Measurements from ENCODE around the gene TCERG1L. TPM values are rescaled to one million over a fixed set of nuclear protein-coding genes. Genes with fewer than 3 reads are reported as not detected.

Gene TCERG1L
- polyA plus RNA-seq, 3 donors, result not detected

GRCh38 chr10:131157899-131158298 is 153.6 kb downstream of the TCERG1L start:
- Histone ChIP-seq H3K9me3 (replicated peaks in 1 of 2; ENCODE audit: control insufficient read depth in 1 of 2, insufficient read depth in 1 of 2, low read length in 2 of 2) (peaks cover 0 to 7% of the 10 kb centered on the region in 2 donors), H3K9ac (ENCODE audit: insufficient read depth, low read length, poor library complexity, severe bottlenecking) (no peak overlapping the region), H3K27ac (ENCODE audit: low read depth in 1 of 2, low read length in 2 of 2) (no peak overlapping the region), H3K4me3 (replicated peaks in 1 of 3; ENCODE audit: low read depth in 2 of 3, low read length in 3 of 3) (no peak overlapping the region), H3K27me3 (ENCODE audit: control insufficient read depth in 2 of 2, insufficient read depth in 2 of 2, low read length in 2 of 2) (no peaks in the 10 kb centered on the region), H3K4me1 (ENCODE audit: control insufficient read depth in 1 of 2, insufficient read depth in 2 of 2, low read length in 2 of 2) (no peaks in the 10 kb centered on the region), H3K4me2 (replicated peaks; ENCODE audit: extremely low read depth, low read length, poor library complexity, severe bottlenecking) (no peak overlapping the region), H3K79me2 (ENCODE audit: insufficient read depth, low read length) (no peaks in the 10 kb centered on the region), H3K36me3 (replicated peaks in 1 of 2; ENCODE audit: control insufficient read depth in 1 of 2, insufficient read depth in 2 of 2, low read length in 2 of 2) (no peaks in the 10 kb centered on the region), H2AFZ (ENCODE audit: insufficient read depth, low read depth, low read length, poor library complexity, severe bottlenecking) (no peak overlapping the region), H4K20me1 (ENCODE audit: insufficient read depth, low read length) (no peaks in the 10 kb centered on the region)
- H3K27me3 Mint-ChIP-seq (ENCODE audit: low read depth in 3 of 3), result peaks cover 2 to 3% (median 3%) of the 10 kb centered on the region in 3 donors
- intact Hi-C loops (cut with micrococcal nuclease), result no loop called here
- 96% methylated on average over 5 of the region's 10 CpGs for WGBS (ENCODE audit: insufficient coverage)
- no peak overlapping the region for H3K4me3 Mint-ChIP-seq
- H3K27ac Mint-ChIP-seq, result no peak overlapping the region
- no peaks in the 10 kb centered on the region for H3K36me3 Mint-ChIP-seq
- TF ChIP-seq, protein P1, sequence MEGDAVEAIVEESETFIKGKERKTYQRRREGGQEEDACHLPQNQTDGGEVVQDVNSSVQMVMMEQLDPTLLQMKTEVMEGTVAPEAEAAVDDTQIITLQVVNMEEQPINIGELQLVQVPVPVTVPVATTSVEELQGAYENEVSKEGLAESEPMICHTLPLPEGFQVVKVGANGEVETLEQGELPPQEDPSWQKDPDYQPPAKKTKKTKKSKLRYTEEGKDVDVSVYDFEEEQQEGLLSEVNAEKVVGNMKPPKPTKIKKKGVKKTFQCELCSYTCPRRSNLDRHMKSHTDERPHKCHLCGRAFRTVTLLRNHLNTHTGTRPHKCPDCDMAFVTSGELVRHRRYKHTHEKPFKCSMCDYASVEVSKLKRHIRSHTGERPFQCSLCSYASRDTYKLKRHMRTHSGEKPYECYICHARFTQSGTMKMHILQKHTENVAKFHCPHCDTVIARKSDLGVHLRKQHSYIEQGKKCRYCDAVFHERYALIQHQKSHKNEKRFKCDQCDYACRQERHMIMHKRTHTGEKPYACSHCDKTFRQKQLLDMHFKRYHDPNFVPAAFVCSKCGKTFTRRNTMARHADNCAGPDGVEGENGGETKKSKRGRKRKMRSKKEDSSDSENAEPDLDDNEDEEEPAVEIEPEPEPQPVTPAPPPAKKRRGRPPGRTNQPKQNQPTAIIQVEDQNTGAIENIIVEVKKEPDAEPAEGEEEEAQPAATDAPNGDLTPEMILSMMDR (IDR thresholded peaks at IDR 0.05), result no peak
- H3K4me1 Mint-ChIP-seq, result no peaks in the 10 kb centered on the region
- DNase-seq, result no peak
- peaks cover under 1 to 15% (median 5%) of the 10 kb centered on the region in 7 donors for H3K9me3 Mint-ChIP-seq

- Mint-ChIP-seq H3K4me1 (no peaks in the 10 kb centered on the region), H3K27ac (no peak overlapping the region), H3K9me3 (peaks cover 8 to 28% (median 19%) of the 10 kb centered on the region in 7 donors), H3K36me3 (no peaks in the 10 kb centered on the region), H3K4me3 (no peak overlapping the region), H3K27me3 (ENCODE audit: low read depth in 3 of 3) (peaks cover 2 to 3% (median 2%) of the 10 kb centered on the region in 3 donors)
- WGBS (ENCODE audit: insufficient coverage), result 46% methylated on average over 4 of the region's 9 CpGs
- Histone ChIP-seq H3K4me2 (replicated peaks; ENCODE audit: extremely low read depth, low read length, poor library complexity, severe bottlenecking) (no peak overlapping the region), H3K4me3 (replicated peaks in 1 of 3; ENCODE audit: low read depth in 2 of 3, low read length in 3 of 3) (no peak overlapping the region), H3K9ac (ENCODE audit: insufficient read depth, low read length, poor library complexity, severe bottlenecking) (no peak overlapping the region), H3K27ac (ENCODE audit: low read depth in 1 of 2, low read length in 2 of 2) (no peak overlapping the region), H3K79me2 (ENCODE audit: insufficient read depth, low read length) (no peaks in the 10 kb centered on the region), H3K36me3 (replicated peaks in 1 of 2; ENCODE audit: control insufficient read depth in 1 of 2, insufficient read depth in 2 of 2, low read length in 2 of 2) (no peaks in the 10 kb centered on the region), H4K20me1 (ENCODE audit: insufficient read depth, low read length) (no peaks in the 10 kb centered on the region), H3K27me3 (ENCODE audit: control insufficient read depth in 2 of 2, insufficient read depth in 2 of 2, low read length in 2 of 2) (no peaks in the 10 kb centered on the region), H3K9me3 (replicated peaks in 1 of 2; ENCODE audit: control insufficient read depth in 1 of 2, insufficient read depth in 1 of 2, low read length in 2 of 2) (peaks cover 0 to 20% of the 10 kb centered on the region in 2 donors), H2AFZ (ENCODE audit: insufficient read depth, low read depth, low read length, poor library complexity, severe bottlenecking) (no peak overlapping the region), H3K4me1 (ENCODE audit: control insufficient read depth in 1 of 2, insufficient read depth in 2 of 2, low read length in 2 of 2) (no peaks in the 10 kb centered on the region)
- TF ChIP-seq, protein P1 (IDR thresholded peaks at IDR 0.05), result no peak
- intact Hi-C loops (cut with micrococcal nuclease), result no loop called here
- DNase-seq, result no peak
These were observed 155.7 kb downstream of the TCERG1L start for GRCh38 chr10:131155876-131156230.
